OCI-LY7 (cell line): ENCODE data around the gene TUBB6. TPM values are rescaled to one million over a fixed set of nuclear protein-coding genes. Genes with fewer than 3 reads are reported as not detected.

Experiments
- BruUV-seq: library from RNA; stranded (reverse); fragments of 400-500 nt; replicated peaks from 2 replicates; lab custom pipeline; 2021; lab: Mats Ljungman, UMichigan
- CTCF ChIA-PET: fragments of 300-600 bp; sonication (Branson Sonifier 250); formaldehyde crosslinking; loops from one replicate; lab custom pipeline; 2022; ENCODE audit warnings: antibody characterized with exemption; ENCODE audit not compliant: unreplicated experiment; lab: Charles Lee
- POLR2A ChIA-PET: fragments of 300-600 bp; sonication (Branson Sonifier 250); formaldehyde crosslinking; loops from one replicate; lab custom pipeline; 2022; ENCODE audit warnings: antibody characterized with exemption; lab: Charles Lee
- DNase-seq: peaks from one replicate; pipeline ENCODE4 v3.0.0-alpha.2; 2015; ENCODE audit warnings: low spot score
- H2AFZ ChIP-seq: fragments of 200-600 bp; sonication (generic), shearing (Covaris generic); 2 replicates; pipeline ENCODE4 v1.6.1; 2014; ENCODE audit warnings: mild to moderate bottlenecking, antibody characterized with exemption, low read length, moderate library complexity
- H3K27ac ChIP-seq: fragments of 200-600 bp; sonication (generic); 2 replicates; pipeline ENCODE4 v1.5.1; 2014; ENCODE audit warnings: mixed run types, low read depth, mild to moderate bottlenecking, moderate library complexity, low read length, inconsistent platforms; ENCODE audit not compliant: poor library complexity, severe bottlenecking
- H3K36me3 ChIP-seq: fragments of 200-600 bp; sonication (generic); 2 replicates; pipeline ENCODE4 v1.6.1; 2014; ENCODE audit warnings: mild to moderate bottlenecking, antibody characterized with exemption, low read length, moderate library complexity, mixed read lengths; ENCODE audit not compliant: insufficient read depth
- H3K4me1 ChIP-seq: fragments of 200-600 bp; sonication (generic); 2 replicates; pipeline ENCODE4 v1.5.1; 2014; ENCODE audit warnings: mild to moderate bottlenecking, low read length; ENCODE audit not compliant: insufficient read depth, poor library complexity, severe bottlenecking
- H3K4me2 ChIP-seq: fragments of 200-600 bp; sonication (generic); 2 replicates; pipeline ENCODE4 v1.6.1; 2014; ENCODE audit warnings: mild to moderate bottlenecking, low read length
- H3K4me3 ChIP-seq: fragments of 200-600 bp; sonication (generic); 2 replicates; pipeline ENCODE4 v1.5.1; 2014; ENCODE audit warnings: mild to moderate bottlenecking, low read depth, low read length; ENCODE audit not compliant: poor library complexity, severe bottlenecking
- H3K79me2 ChIP-seq: fragments of 200-600 bp; sonication (generic); 2 replicates; pipeline ENCODE4 v1.6.1; 2016; ENCODE audit warnings: low read depth, mild to moderate bottlenecking, low read length, moderate library complexity, mixed read lengths; ENCODE audit not compliant: insufficient read depth
- H3K9me2 ChIP-seq: fragments of 200-600 bp; sonication (generic); 2 replicates; pipeline ENCODE4 v1.6.1; 2016; ENCODE audit warnings: mild to moderate bottlenecking, low read length, mixed read lengths; ENCODE audit not compliant: insufficient read depth
- H3K9me3 ChIP-seq: fragments of 200-600 bp; sonication (generic); 2 replicates; pipeline ENCODE4 v1.6.1; 2014; ENCODE audit warnings: mild to moderate bottlenecking, mixed run types, low read length, mixed read lengths
- H4K20me1 ChIP-seq: fragments of 200-600 bp; sonication (generic); 2 replicates; pipeline ENCODE4 v1.6.1; 2014; ENCODE audit warnings: mild to moderate bottlenecking, antibody characterized with exemption, low read length, moderate library complexity, mixed read lengths; ENCODE audit not compliant: insufficient read depth
- EZH2phosphoT487 ChIP-seq: fragments of 200-600 bp; sonication (generic); IDR thresholded peaks from 2 replicates; pipeline ENCODE4 v1.6.1; 2018; ENCODE audit warnings: low read depth, borderline replicate concordance, mild to moderate bottlenecking, mixed run types, antibody characterized with exemption, low read length, moderate library complexity, mixed read lengths
- intact Hi-C: fragments of 100-400 bp; cut with micrococcal nuclease; formaldehyde crosslinking; loops from one replicate; pipeline ENCODE4 v1.10.0; 2022; ENCODE audit not compliant: unreplicated experiment
- total RNA-seq, 2 experiments: library from RNA; depleted of rRNA in 1 of 2; stranded (reverse); fragments of >200 nt in 1 of 2; shearing (Covaris generic) in 1 of 2; gene quantifications; 2 replicates each; pipeline ENCODE4 v1.2.3, GENCODE V29; 2014 to 2022
- TF ChIP-seq, protein P1 (sequence below): fragments of 200-600 bp; sonication (generic); conservative IDR thresholded peaks from 2 replicates; pipeline ENCODE4 v1.5.1; 2014; ENCODE audit warnings: mild to moderate bottlenecking, antibody characterized with exemption, low read length, moderate library complexity, mixed read lengths

TUBB6 gene
- total RNA-seq, 2 experiments from 2014 or later, result not detected

- no peak overlapping the region for H3K4me2 ChIP-seq
- TF ChIP-seq, protein P1, sequence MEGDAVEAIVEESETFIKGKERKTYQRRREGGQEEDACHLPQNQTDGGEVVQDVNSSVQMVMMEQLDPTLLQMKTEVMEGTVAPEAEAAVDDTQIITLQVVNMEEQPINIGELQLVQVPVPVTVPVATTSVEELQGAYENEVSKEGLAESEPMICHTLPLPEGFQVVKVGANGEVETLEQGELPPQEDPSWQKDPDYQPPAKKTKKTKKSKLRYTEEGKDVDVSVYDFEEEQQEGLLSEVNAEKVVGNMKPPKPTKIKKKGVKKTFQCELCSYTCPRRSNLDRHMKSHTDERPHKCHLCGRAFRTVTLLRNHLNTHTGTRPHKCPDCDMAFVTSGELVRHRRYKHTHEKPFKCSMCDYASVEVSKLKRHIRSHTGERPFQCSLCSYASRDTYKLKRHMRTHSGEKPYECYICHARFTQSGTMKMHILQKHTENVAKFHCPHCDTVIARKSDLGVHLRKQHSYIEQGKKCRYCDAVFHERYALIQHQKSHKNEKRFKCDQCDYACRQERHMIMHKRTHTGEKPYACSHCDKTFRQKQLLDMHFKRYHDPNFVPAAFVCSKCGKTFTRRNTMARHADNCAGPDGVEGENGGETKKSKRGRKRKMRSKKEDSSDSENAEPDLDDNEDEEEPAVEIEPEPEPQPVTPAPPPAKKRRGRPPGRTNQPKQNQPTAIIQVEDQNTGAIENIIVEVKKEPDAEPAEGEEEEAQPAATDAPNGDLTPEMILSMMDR, result peak; percentile 63
- no peak for TF ChIP-seq EZH2phosphoT487
- no peaks in the 10 kb centered on the region for H3K9me3 ChIP-seq
- intact Hi-C loops, result no loop called here
- no peaks in the 10 kb centered on the region for H4K20me1 ChIP-seq
- no peak for DNase-seq
- no TSS peak for BruUV-seq
- no peak overlapping the region for H3K27ac ChIP-seq
- H3K36me3 ChIP-seq, result peaks cover 67% of the 10 kb centered on the region
- no peak overlapping the region for H3K4me3 ChIP-seq
- POLR2A ChIA-PET, result interaction anchor here (1.0 to 1.1 kb wide), 2 partner anchors 10 to 12 kb away, joined by 3 read pairs; no protein-coding TSS in a partner anchor
- no peaks in the 10 kb centered on the region for H3K9me2 ChIP-seq
- H2AFZ ChIP-seq, result no peak overlapping the region
- no peaks in the 10 kb centered on the region for H3K4me1 ChIP-seq
- CTCF ChIA-PET, result interaction anchor here (0.5 to 1.7 kb wide), 3 partner anchors 10 to 49 kb away, joined by 4 to 6 read pairs (median 5); no protein-coding TSS in a partner anchor
- H3K79me2 ChIP-seq, result no peaks in the 10 kb centered on the region
Measured at GRCh38 chr18:12328179-12328823, 20.3 kb downstream of the TUBB6 start.

- Histone ChIP-seq H3K9me2 (no peaks in the 10 kb centered on the region), H3K9me3 (no peaks in the 10 kb centered on the region), H3K4me1 (no peaks in the 10 kb centered on the region), H3K4me3 (no peak overlapping the region), H4K20me1 (no peaks in the 10 kb centered on the region), H3K36me3 (peaks cover 75% of the 10 kb centered on the region), H2AFZ (no peak overlapping the region), H3K4me2 (no peak overlapping the region), H3K27ac (no peak overlapping the region), H3K79me2 (no peaks in the 10 kb centered on the region)
- BruUV-seq, result TSS peak; percentile 96
- ChIA-PET POLR2A (no interaction called here), CTCF (interaction anchor here (1.2 kb wide), 1 partner anchor 14 kb away, joined by 6 read pairs; no protein-coding TSS in a partner anchor)
- DNase-seq, result no peak
- intact Hi-C loops, result no loop called here
- TF ChIP-seq EZH2phosphoT487, result no peak
- TF ChIP-seq, protein P1, result no peak
Measured at GRCh38 chr18:12329125-12329698, 21.2 kb downstream of the TUBB6 start.

- H3K4me2 ChIP-seq, result no peak overlapping the region
- no peak overlapping the region for H3K4me3 ChIP-seq
- H3K4me1 ChIP-seq, result no peaks in the 10 kb centered on the region
- no peak for DNase-seq
- peaks cover 73% of the 10 kb centered on the region for H3K36me3 ChIP-seq
- no peak for TF ChIP-seq EZH2phosphoT487
- TF ChIP-seq, protein P1, result no peak
- H3K9me3 ChIP-seq, result no peaks in the 10 kb centered on the region
- no peaks in the 10 kb centered on the region for H3K9me2 ChIP-seq
- ChIA-PET CTCF (no interaction called here), POLR2A (interaction anchor here (0.6 kb wide), 1 partner anchor 498 kb away, joined by 3 read pairs; no protein-coding TSS in a partner anchor)
- no peaks in the 10 kb centered on the region for H3K79me2 ChIP-seq
- H2AFZ ChIP-seq, result no peak overlapping the region
- no TSS peak for BruUV-seq
- H4K20me1 ChIP-seq, result no peaks in the 10 kb centered on the region
- no peak overlapping the region for H3K27ac ChIP-seq
- intact Hi-C loops, result no loop called here
Measured at GRCh38 chr18:12330766-12331165, 22.7 kb downstream of the TUBB6 start.
